Upper lobe of left lung (tissue), 6 donors: ENCODE results near the gene KITLG. TPM values are rescaled to one million over a fixed set of nuclear protein-coding genes. Genes with fewer than 3 reads are reported as not detected.
A peak's percentile ranks its signal among the peaks of the same experiment; 100 is the strongest.

Experiments used
- ATAC-seq, 2 donors: fragments of 200-7000 bp; cut with Tn5 transposase; one replicate each; pipeline ENCODE4 v1.9.1; 2022; ENCODE audit warnings: mild to moderate bottlenecking in 2 of 2, moderate library complexity in 2 of 2; ENCODE audit not compliant: low FRiP score in 2 of 2
- DNase-seq, 2 donors: peaks; one replicate each; pipeline ENCODE4 v3.0.0-alpha.2; 2019 to 2020
- H3K27ac ChIP-seq, 4 donors: fragments of 200-600 bp; sonication (generic); one replicate each; pipeline ENCODE4 v1.5.1; 2016 to 2019
- H3K27me3 ChIP-seq, 4 donors: fragments of 200-600 bp; sonication (generic); one replicate each; pipeline ENCODE4 v1.5.1; 2017 to 2019
- H3K36me3 ChIP-seq, 4 donors: fragments of 200-600 bp; sonication (generic); one replicate each; pipeline ENCODE4 v1.5.1; 2016 to 2019
- H3K4me1 ChIP-seq, 4 donors: fragments of 200-600 bp; sonication (generic); one replicate each; pipeline ENCODE4 v1.5.1; 2018 to 2019
- H3K4me3 ChIP-seq, 4 donors: fragments of 200-600 bp; sonication (generic); one replicate each; pipeline ENCODE4 v1.5.1; 2017 to 2019; ENCODE audit warnings: mild to moderate bottlenecking in 2 of 4, moderate library complexity in 1 of 4
- H3K9me3 ChIP-seq, 4 donors: fragments of 200-600 bp; sonication (generic); one replicate each; pipeline ENCODE4 v1.5.1; 2018 to 2019
- CTCF ChIP-seq, 6 experiments: fragments of 450-650 bp in 4 of 6; fragments of 200-600 bp in 2 of 6; sonication (generic) in 2 of 6; IDR thresholded peaks; one replicate each; pipeline ENCODE4 v1.5.1; 2016 to 2019; ENCODE audit warnings: antibody characterized with exemption in 6 of 6
- EP300 ChIP-seq, 4 donors: sonication (generic); formaldehyde crosslinking; IDR thresholded peaks; one replicate each; pipeline ENCODE4 v1.5.1; 2017; ENCODE audit warnings: antibody characterized with exemption in 4 of 4, control low read depth in 2 of 4
- POLR2A ChIP-seq, 4 donors: fragments of 450-650 bp; IDR thresholded peaks; one replicate each; pipeline ENCODE4 v1.5.1; 2016 to 2017; ENCODE audit warnings: antibody characterized with exemption in 4 of 4, mild to moderate bottlenecking in 2 of 4
- POLR2AphosphoS5 ChIP-seq, 2 donors: sonication (generic); formaldehyde crosslinking; IDR thresholded peaks; one replicate each; pipeline ENCODE4 v1.5.1; 2017; ENCODE audit warnings: antibody characterized with exemption in 2 of 2
- WGBS, 2 donors: methylation state at CpG; one replicate each; pipeline ENCODE4 v1.1.5; 2017 to 2018; 5-methylcytosine and 5-hydroxymethylcytosine counted together
- total RNA-seq, 6 donors: library from RNA; depleted of rRNA in 4 of 6; stranded (reverse); fragments of >200 nt in 4 of 6; gene quantifications; one replicate each; pipeline versions ENCODE4 v1.1.0 to v1.2.1, GENCODE V29; 2016 to 2021
- donor health status: DM: no; HTN: no; CAD: no; lungs with moderate emphysema.
- donor health status: DM: no; HTN: yes; CAD: no; lungs with severe emphysema.

Gene KITLG
- total RNA-seq, 6 donors from 2014 or later = 10.2 to 72.7 (median 36.6) TPM

- peaks cover 5 to 34% (median 15%) of the 10 kb centered on the region in 4 donors for H3K36me3 ChIP-seq
- DNase-seq (no peak), ATAC-seq (no peak)
- H3K27ac ChIP-seq = no peak overlapping the region
- no peaks in the 10 kb centered on the region for H3K9me3 ChIP-seq
- no peak overlapping the region for H3K4me3 ChIP-seq
- TF ChIP-seq CTCF (IDR thresholded peaks at IDR 0.05) (no peak), EP300 (IDR thresholded peaks at IDR 0.05) (no peak), POLR2A (IDR thresholded peaks at IDR 0.05) (no peak), POLR2AphosphoS5 (IDR thresholded peaks at IDR 0.05) (no peak)
- 69 to 96% methylated on average over 1 of the region's 1 CpG for WGBS, 2 donors
- no peaks in the 10 kb centered on the region for H3K4me1 ChIP-seq
- H3K27me3 ChIP-seq = no peaks in the 10 kb centered on the region
Measured at GRCh38 chr12:88507270-88507669, 73.0 kb downstream of the KITLG start.

- DNase-seq (no peak), ATAC-seq (no peak)
- 91 to 94% methylated on average over 2 of the region's 2 CpGs for WGBS, 2 donors
- no peaks in the 10 kb centered on the region for H3K27me3 ChIP-seq
- H3K36me3 ChIP-seq = peaks cover 5 to 35% (median 15%) of the 10 kb centered on the region in 4 donors
- H3K27ac ChIP-seq = no peak overlapping the region
- no peaks in the 10 kb centered on the region for H3K9me3 ChIP-seq
- TF ChIP-seq POLR2AphosphoS5 (IDR thresholded peaks at IDR 0.05) = no peak
- no peak for TF ChIP-seq POLR2A (IDR thresholded peaks at IDR 0.05)
- TF ChIP-seq CTCF (IDR thresholded peaks at IDR 0.05) = no peak
- TF ChIP-seq EP300 (IDR thresholded peaks at IDR 0.05) = no peak
- H3K4me1 ChIP-seq = no peaks in the 10 kb centered on the region
- H3K4me3 ChIP-seq = no peak overlapping the region
Measured at GRCh38 chr12:88505696-88506095, 74.6 kb downstream of the KITLG start.

- peaks cover 5 to 33% (median 15%) of the 10 kb centered on the region in 4 donors for H3K36me3 ChIP-seq
- no peaks in the 10 kb centered on the region for H3K27me3 ChIP-seq
- no peaks in the 10 kb centered on the region for H3K4me1 ChIP-seq
- DNase-seq = no peak
- no peak for ATAC-seq
- no peak overlapping the region for H3K4me3 ChIP-seq
- WGBS, 2 donors = 90 to 92% methylated on average over 3 of the region's 3 CpGs
- no peak for TF ChIP-seq POLR2A (IDR thresholded peaks at IDR 0.05)
- no peak for TF ChIP-seq CTCF (IDR thresholded peaks at IDR 0.05)
- H3K27ac ChIP-seq = no peak overlapping the region
- H3K9me3 ChIP-seq = no peaks in the 10 kb centered on the region
Measured at GRCh38 chr12:88503281-88503703, 77.0 kb downstream of the KITLG start.

- DNase-seq (no peak), ATAC-seq (peak in 1 of 2 donors; percentile 42)
- 70 to 87% methylated on average over 5 of the region's 5 CpGs for WGBS, 2 donors
- Histone ChIP-seq H3K4me3 (no peak overlapping the region), H3K9me3 (no peaks in the 10 kb centered on the region), H3K27ac (no peak overlapping the region), H3K27me3 (no peaks in the 10 kb centered on the region), H3K4me1 (no peaks in the 10 kb centered on the region), H3K36me3 (peaks cover 5 to 29% (median 15%) of the 10 kb centered on the region in 4 donors)
- TF ChIP-seq CTCF (IDR thresholded peaks at IDR 0.05) (no peak), EP300 (IDR thresholded peaks at IDR 0.05) (no peak), POLR2A (IDR thresholded peaks at IDR 0.05) (no peak), POLR2AphosphoS5 (IDR thresholded peaks at IDR 0.05) (no peak)
Measured at GRCh38 chr12:88501972-88502938, 78.0 kb downstream of the KITLG start.
